ENCODE results near the gene FYN.

Gene FYN

DNA sequence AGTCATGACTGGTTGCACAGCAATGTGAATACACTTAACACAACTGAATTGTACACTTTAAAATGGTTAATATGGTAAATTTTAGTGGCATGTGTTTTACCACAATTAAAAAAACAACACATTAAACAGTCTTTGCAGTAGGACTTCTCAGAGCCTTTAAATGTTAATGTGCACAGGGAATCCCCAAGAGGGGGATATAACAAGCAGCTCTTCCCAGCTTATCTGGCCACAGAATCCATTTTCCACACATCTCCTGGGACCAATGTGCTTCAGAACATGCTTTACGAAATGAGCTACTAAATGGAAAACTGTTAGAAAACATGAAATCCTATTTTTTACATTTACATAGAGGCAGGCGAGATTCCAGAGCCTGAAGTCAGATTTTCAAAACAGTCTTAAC lies 44.4 kb downstream of the FYN start:
- CTCF ChIA-PET = interaction anchor here (0.5 to 1.3 kb wide), 2 partner anchors 10 to 69 kb away, joined by 3 read pairs; no protein-coding TSS in a partner anchor

GRCh38 chr6:111825439-111826086 lies 47.7 kb downstream of the FYN start:
- no peak for DNase-seq (ENCODE audit: low read depth, low spot score)
- POLR2A ChIA-PET = interaction anchor here (0.6 kb wide), 1 partner anchor 37 kb away, joined by 3 read pairs; no protein-coding TSS in a partner anchor
- no peak overlapping the region for H3K4me3 ChIP-seq (ENCODE audit: low read depth, low read length)
- CTCF ChIA-PET = interaction anchor here (0.8 to 2.2 kb wide), 4 partner anchors 15 to 218 kb away, joined by 4 to 8 read pairs (median 4); no protein-coding TSS in a partner anchor
- no peak for TF ChIP-seq CTCF (IDR thresholded peaks at IDR 0.05; ENCODE audit: insufficient read depth, low read length, missing control alignments)

More for the DNA sequence above, 44.4 kb downstream of the FYN start:
- no peak for TF ChIP-seq CTCF (IDR thresholded peaks at IDR 0.05; ENCODE audit: insufficient read depth, low read length, missing control alignments)
- no peak overlapping the region for H3K4me3 ChIP-seq (ENCODE audit: low read depth, low read length)
- POLR2A ChIA-PET = no interaction called here
- DNase-seq (ENCODE audit: low read depth, low spot score) = no peak

GRCh38 chr6:111824608-111825337 lies 48.5 kb downstream of the FYN start:
- ChIA-PET POLR2A (interaction anchor here (0.9 kb wide), 1 partner anchor 19 kb away, joined by 3 read pairs; no protein-coding TSS in a partner anchor), CTCF (interaction anchor here (0.8 to 2.2 kb wide), 4 partner anchors 16 to 114 kb away, joined by 3 to 8 read pairs (median 4); no protein-coding TSS in a partner anchor)
- no peak for DNase-seq (ENCODE audit: low read depth, low spot score)
- TF ChIP-seq CTCF (IDR thresholded peaks at IDR 0.05; ENCODE audit: insufficient read depth, low read length, missing control alignments) = no peak
- H3K4me3 ChIP-seq (ENCODE audit: low read depth, low read length) = no peak overlapping the region

- CTCF ChIA-PET = interaction anchor here (1.0 to 2.1 kb wide), 6 partner anchors 10 to 205 kb away, joined by 3 to 6 read pairs (median 5); no protein-coding TSS in a partner anchor
- POLR2A ChIA-PET = interaction anchor here (0.6 to 0.9 kb wide), 2 partner anchors 20 to 61 kb away, joined by 3 read pairs; no protein-coding TSS in a partner anchor
- no peak for DNase-seq (ENCODE audit: low read depth, low spot score)
- H3K4me3 ChIP-seq (ENCODE audit: low read depth, low read length) = peak overlapping the region; percentile 6; the same call in 1 of the 2 replicates
- TF ChIP-seq CTCF (IDR thresholded peaks at IDR 0.05; ENCODE audit: insufficient read depth, low read length, missing control alignments) = no peak
These were observed 49.2 kb downstream of the FYN start for GRCh38 chr6:111823831-111824607.

GRCh38 chr6:111823012-111823411 lies 50.2 kb downstream of the FYN start:
- H3K4me3 ChIP-seq (ENCODE audit: low read depth, low read length) = no peak overlapping the region
- TF ChIP-seq CTCF (IDR thresholded peaks at IDR 0.05; ENCODE audit: insufficient read depth, low read length, missing control alignments) = no peak
- ChIA-PET CTCF (interaction anchor here (1.0 to 2.1 kb wide), 4 partner anchors 9 to 206 kb away, joined by 5 to 6 read pairs (median 5); no protein-coding TSS in a partner anchor), POLR2A (no interaction called here)
- no peak for DNase-seq (ENCODE audit: low read depth, low spot score)
